Heart left ventricle (tissue), 16 donors: ENCODE measurements around the gene NDUFA8. TPM values are rescaled to one million over a fixed set of nuclear protein-coding genes. Genes with fewer than 3 reads are reported as not detected.

ENCODE experiments used
- ATAC-seq, 4 donors: fragments of 200-7000 bp; cut with Tn5 transposase; one replicate each; pipeline ENCODE4 v1.9.1; 2020 to 2022; ENCODE audit warnings: moderate library complexity in 4 of 4, mild to moderate bottlenecking in 3 of 4, moderate number of reproducible peaks in 1 of 4
- DNase-seq, 5 donors: peaks; one replicate each; pipeline ENCODE4 v3.0.0-alpha.2; 2020
- H3K27ac ChIP-seq, 12 donors: fragments of 200-600 bp; sonication (generic) in 4 of 12; one replicate each; pipeline versions ENCODE4 v1.5.0 to v1.8.0; 2016 to 2022; ENCODE audit warnings: mild to moderate bottlenecking in 2 of 12
- H3K27me3 ChIP-seq, 9 donors: fragments of 200-600 bp; sonication (generic) in 2 of 9; one replicate each; pipeline versions ENCODE4 v1.5.1 to v1.8.0; 2016 to 2022; ENCODE audit warnings: mild to moderate bottlenecking in 3 of 9
- H3K36me3 ChIP-seq, 9 donors: fragments of 200-600 bp; sonication (generic) in 2 of 9; one replicate each; pipeline versions ENCODE4 v1.5.0 to v1.8.0; 2018 to 2022; ENCODE audit warnings: mild to moderate bottlenecking in 2 of 9
- H3K4me1 ChIP-seq, 12 donors: fragments of 200-600 bp; sonication (generic) in 4 of 12; one replicate each; pipeline versions ENCODE4 v1.5.0 to v1.8.0; 2016 to 2022; ENCODE audit warnings: mild to moderate bottlenecking in 3 of 12
- H3K4me3 ChIP-seq, 12 donors: fragments of 200-600 bp; sonication (generic) in 4 of 12; one replicate each; pipeline versions ENCODE4 v1.5.0 to v1.8.0; 2017 to 2022; ENCODE audit warnings: mild to moderate bottlenecking in 9 of 12, moderate library complexity in 4 of 12
- H3K9me3 ChIP-seq, 12 donors: fragments of 200-600 bp; sonication (generic) in 4 of 12; one replicate each; pipeline versions ENCODE4 v1.5.0 to v1.8.0; 2016 to 2022; ENCODE audit warnings: mild to moderate bottlenecking in 1 of 12
- CTCF ChIP-seq, 12 donors: fragments of 200-600 bp; sonication (generic) in 4 of 12; IDR thresholded peaks; one replicate each; pipeline versions ENCODE4 v1.5.0 to v1.8.0; 2018 to 2022; ENCODE audit warnings: antibody characterized with exemption in 12 of 12, mild to moderate bottlenecking in 5 of 12
- POLR2A ChIP-seq, 2 donors: fragments of 450-650 bp; IDR thresholded peaks; one replicate each; pipeline ENCODE4 v1.6.1; 2017; ENCODE audit warnings: antibody characterized with exemption in 2 of 2, mild to moderate bottlenecking in 2 of 2, moderate library complexity in 2 of 2
- WGBS, 4 donors: extraction: QIAGEN DNeasy Blood & Tissue Kit in 2 of 4; methylation state at CpG; one replicate each; pipeline versions ENCODE4 v1.1.5 to v1.1.7; 2013 to 2018; 5-methylcytosine and 5-hydroxymethylcytosine counted together
- intact Hi-C, 10 donors: fragments of 100-400 bp; cut with DNase I; formaldehyde crosslinking; loops; one replicate each; pipeline versions ENCODE4 v1.11.1 to v1.14.2; 2022
- polyA plus RNA-seq, 2 donors: library from polyadenylated mRNA; stranded (reverse); fragments of 200-250 nt; gene quantifications; one replicate each; pipeline ENCODE4 v1.2.3, GENCODE V29; 2013
- total RNA-seq, 9 donors: library from RNA; depleted of rRNA in 2 of 9; stranded (reverse); fragments of >200 nt in 2 of 9; fragmentation: NEBNext Ultra II Directional in 3 of 9; extraction: Animal tissue kit (Norgen Biotek cat#: 25700) in 3 of 9; gene quantifications; one replicate each; pipeline versions ENCODE4 v1.1.0 to v1.2.4, GENCODE V29; 2016 to 2023
- donor health status: ischemic (EF 13 %, LVEDD 7.1; RV severe dilation, severe dysfunction).
- donor health status: healthy with polysubstance abuse.
- donor health status: DM: no; HTN: yes; CAD: no.
- donor health status: DM: no; HTN: no; CAD: no.
- donor health status: ischemic (EF 25% LVEDD 6.9; RV normal size, moderate dysfunction).
- donor health status: ischemic (EF 25% LVEDD 5.7; RV mildly dilated, moderate dysfunction).
- donor health status: healthy.
- donor health status: DM: yes; HTN: yes; CAD: no.
- donor health status: ischemic (EF 35%, LVEDD 5.7; RV mildly dilated, moderate dysfunction).
- donor health status: nonischemic (EF 11% LVEDD 7.7; RV severe dilation, severe dysfunction).
- donor health status: DM: yes; HTN: yes; CAD: no.
- donor health status: PGD.
- donor health status: ischemic (EF 29% LVEDD 5.4; RV normal size, mild dysfunction).
- donor health status: nonischemic (EF 23%, LVEDD 6.1; RV moderate dilation, normal function).

Gene NDUFA8
- total and polyA plus RNA-seq, 11 donors: 183 to 919 (median 261) TPM

- no peaks in the 10 kb centered on the region for H3K4me1 ChIP-seq
- no peak for TF ChIP-seq CTCF (IDR thresholded peaks at IDR 0.05)
- TF ChIP-seq POLR2A (IDR thresholded peaks at IDR 0.05): no peak
- DNase-seq: no peak
- H3K9me3 ChIP-seq: no peaks in the 10 kb centered on the region
- 73 to 82% (median 80%) methylated on average over 6 of the region's 6 CpGs for WGBS, 4 donors
- no peak overlapping the region for H3K27ac ChIP-seq
- peaks cover 0 to 16% (median 0%) of the 10 kb centered on the region in 9 donors for H3K27me3 ChIP-seq
- no peaks in the 10 kb centered on the region for H3K36me3 ChIP-seq
- no peak overlapping the region for H3K4me3 ChIP-seq
- intact Hi-C loops: no loop called here
- no peak for ATAC-seq
Measured at GRCh38 chr9:122193651-122194050, 34.1 kb upstream of the NDUFA8 start.

GRCh38 chr9:122192914-122193525 lies 33.4 kb upstream of the NDUFA8 start:
- ATAC-seq: no peak
- 80 to 90% (median 87%) methylated on average over 16 of the region's 16 CpGs for WGBS, 4 donors
- intact Hi-C loops: no loop called here

GRCh38 chr9:122192261-122192875 lies 32.8 kb upstream of the NDUFA8 start:
- TF ChIP-seq POLR2A (IDR thresholded peaks at IDR 0.05): no peak
- TF ChIP-seq CTCF (IDR thresholded peaks at IDR 0.05): no peak
- H3K27me3 ChIP-seq: peaks cover 0 to 11% (median 0%) of the 10 kb centered on the region in 9 donors
- no peaks in the 10 kb centered on the region for H3K36me3 ChIP-seq
- H3K9me3 ChIP-seq: no peaks in the 10 kb centered on the region
- no peaks in the 10 kb centered on the region for H3K4me1 ChIP-seq
- H3K27ac ChIP-seq: no peak overlapping the region
- DNase-seq (no peak), ATAC-seq (no peak)
- 86 to 96% (median 90%) methylated on average over 3 to 5 of the region's 5 CpGs for WGBS, 4 donors
- intact Hi-C loops: no loop called here
- H3K4me3 ChIP-seq: no peak overlapping the region

More at GRCh38 chr9:122192914-122193525, 33.4 kb upstream of the NDUFA8 start:
- Histone ChIP-seq H3K27me3 (peaks cover 0 to 16% (median 0%) of the 10 kb centered on the region in 9 donors), H3K4me3 (no peak overlapping the region), H3K36me3 (no peaks in the 10 kb centered on the region), H3K9me3 (no peaks in the 10 kb centered on the region), H3K4me1 (no peaks in the 10 kb centered on the region), H3K27ac (no peak overlapping the region)
- no peak for TF ChIP-seq POLR2A (IDR thresholded peaks at IDR 0.05)
- DNase-seq: no peak

GRCh38 chr9:122191584-122191983 lies 32.0 kb upstream of the NDUFA8 start:
- intact Hi-C loops: no loop called here
- H3K36me3 ChIP-seq: no peaks in the 10 kb centered on the region
- H3K27me3 ChIP-seq: peaks cover 0 to 11% (median 0%) of the 10 kb centered on the region in 9 donors
- no peak for TF ChIP-seq POLR2A (IDR thresholded peaks at IDR 0.05)
- no peak for TF ChIP-seq CTCF (IDR thresholded peaks at IDR 0.05)
- DNase-seq: no peak
- no peak for ATAC-seq
- H3K4me1 ChIP-seq: no peaks in the 10 kb centered on the region
- H3K27ac ChIP-seq: no peak overlapping the region
- no peaks in the 10 kb centered on the region for H3K9me3 ChIP-seq
- H3K4me3 ChIP-seq: no peak overlapping the region
- 73 to 77% (median 75%) methylated on average over 11 of the region's 11 CpGs for WGBS, 4 donors
